Rectal smooth muscle tissue (tissue), 1 donor: ENCODE results near the gene HTATSF1.

ENCODE experiments used
- H3K27ac ChIP-seq: one replicate; pipeline ENCODE4 v1.7.0; 2013; ENCODE audit warnings: low read depth, low read length, inconsistent platforms
- H3K27me3 ChIP-seq: one replicate; pipeline ENCODE4 v1.7.0; 2013; ENCODE audit warnings: low read length; ENCODE audit not compliant: control insufficient read depth, insufficient read depth
- H3K36me3 ChIP-seq: one replicate; pipeline ENCODE4 v1.7.0; 2013; ENCODE audit warnings: low read length; ENCODE audit not compliant: control insufficient read depth, insufficient read depth
- H3K4me1 ChIP-seq: one replicate; pipeline ENCODE4 v1.7.0; 2013; ENCODE audit warnings: low read length; ENCODE audit not compliant: control insufficient read depth, insufficient read depth
- H3K4me3 ChIP-seq: one replicate; pipeline ENCODE4 v1.7.0; 2013; ENCODE audit warnings: low read length
- H3K9ac ChIP-seq: one replicate; pipeline ENCODE4 v1.7.0; 2013; ENCODE audit warnings: low read length

HTATSF1 gene

DNA sequence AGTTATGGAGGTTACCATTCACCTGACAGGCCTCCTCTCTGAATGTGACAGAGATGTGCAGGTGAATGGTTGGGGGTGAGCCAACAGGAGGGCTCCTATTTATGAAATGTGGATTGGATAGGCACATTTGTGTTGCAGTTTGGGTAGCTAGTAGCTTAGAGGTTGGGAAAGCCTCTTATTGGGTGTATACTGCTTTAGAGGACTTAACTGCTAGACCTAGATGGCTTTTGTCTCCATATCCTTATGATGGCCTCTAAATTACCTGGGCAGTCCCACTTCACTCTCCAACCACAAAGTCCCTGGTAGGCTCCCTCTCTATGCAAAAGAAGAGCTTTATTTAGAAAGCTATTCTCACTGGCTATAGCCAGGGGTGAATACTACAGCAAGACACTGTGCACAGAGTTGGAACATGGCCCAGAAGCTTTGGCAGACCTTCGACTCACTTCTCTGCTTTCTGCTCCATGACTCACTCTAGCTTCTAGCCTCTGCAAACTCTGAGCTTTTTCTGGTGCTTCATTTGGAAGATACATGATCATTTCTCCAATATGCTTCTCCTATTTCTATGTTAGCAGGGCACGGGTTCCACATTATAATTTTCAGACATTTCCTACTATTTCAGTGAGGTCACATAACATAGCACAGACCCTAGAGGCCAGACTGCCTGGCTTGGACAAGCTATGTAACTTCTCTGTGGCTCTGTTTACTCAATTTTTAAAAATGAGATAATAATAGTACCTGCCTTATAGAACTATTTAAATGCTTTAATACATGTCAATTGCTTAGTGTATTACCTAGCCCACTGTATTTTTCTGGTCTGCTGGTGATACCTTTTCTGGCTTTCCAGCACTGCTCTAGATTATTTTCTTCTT lies 28.6 kb downstream of the HTATSF1 start:
- no peak overlapping the region for H3K9ac ChIP-seq
- peak overlapping the region; percentile 56 for H3K27ac ChIP-seq
- H3K4me3 ChIP-seq = no peak overlapping the region
- no peaks in the 10 kb centered on the region for H3K36me3 ChIP-seq
- no peaks in the 10 kb centered on the region for H3K27me3 ChIP-seq
- peaks cover 5% of the 10 kb centered on the region for H3K4me1 ChIP-seq

DNA sequence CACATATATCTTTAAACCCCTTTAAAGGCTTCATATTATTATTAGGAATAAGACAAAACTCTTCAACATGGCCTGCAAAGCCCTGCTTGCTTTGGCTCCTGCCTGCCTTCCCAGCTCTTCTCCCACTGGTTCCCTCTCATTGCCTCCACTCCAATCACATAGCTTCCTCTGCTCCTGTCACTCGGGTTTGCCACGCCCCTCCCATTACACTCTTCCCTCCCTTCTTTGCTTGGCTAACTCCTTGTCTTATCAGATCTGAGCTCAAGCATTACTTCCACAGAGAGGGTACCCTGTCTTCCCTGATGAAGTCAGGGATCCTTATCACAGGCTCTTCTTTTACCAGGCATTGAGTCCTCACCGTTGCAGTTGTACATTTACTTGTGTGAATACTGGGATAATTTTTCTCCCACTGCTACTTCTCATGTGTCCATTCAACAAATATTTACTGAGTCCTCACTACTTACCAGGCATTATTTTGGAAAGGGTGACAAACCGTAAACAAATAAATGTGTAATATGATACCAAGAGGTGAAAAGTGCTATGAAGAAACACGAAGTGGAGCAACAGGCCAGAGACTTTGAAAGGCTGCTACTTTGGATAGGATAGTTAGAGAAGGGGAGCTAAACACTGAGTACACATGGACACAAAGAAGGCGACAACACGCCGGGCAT lies 31.4 kb downstream of the HTATSF1 start:
- no peaks in the 10 kb centered on the region for H3K36me3 ChIP-seq
- no peak overlapping the region for H3K4me3 ChIP-seq
- peaks cover 5% of the 10 kb centered on the region for H3K4me1 ChIP-seq
- no peak overlapping the region for H3K9ac ChIP-seq
- no peaks in the 10 kb centered on the region for H3K27me3 ChIP-seq
- no peak overlapping the region for H3K27ac ChIP-seq

DNA sequence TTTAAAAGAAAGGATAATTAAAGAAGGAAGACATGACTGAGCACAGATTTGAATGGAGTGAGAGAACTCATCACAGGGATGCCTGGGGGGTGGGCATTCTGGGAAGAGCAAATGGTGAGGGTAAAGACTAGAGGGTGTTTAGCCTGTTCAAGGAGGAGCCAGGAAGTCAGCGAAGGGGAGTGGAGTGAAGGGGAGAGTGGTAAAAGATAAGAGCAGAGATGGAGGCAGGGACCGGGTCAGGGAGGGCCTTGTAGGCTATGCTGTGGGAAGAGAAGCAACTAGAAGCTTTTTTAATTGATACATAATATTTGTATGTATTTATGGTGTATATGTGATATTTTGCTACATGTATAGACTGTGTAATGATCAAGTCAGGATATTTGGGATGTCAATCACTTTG lies 32.4 kb downstream of the HTATSF1 start:
- H3K27ac ChIP-seq = no peak overlapping the region
- H3K27me3 ChIP-seq = no peaks in the 10 kb centered on the region
- H3K4me1 ChIP-seq = peaks cover 5% of the 10 kb centered on the region

DNA sequence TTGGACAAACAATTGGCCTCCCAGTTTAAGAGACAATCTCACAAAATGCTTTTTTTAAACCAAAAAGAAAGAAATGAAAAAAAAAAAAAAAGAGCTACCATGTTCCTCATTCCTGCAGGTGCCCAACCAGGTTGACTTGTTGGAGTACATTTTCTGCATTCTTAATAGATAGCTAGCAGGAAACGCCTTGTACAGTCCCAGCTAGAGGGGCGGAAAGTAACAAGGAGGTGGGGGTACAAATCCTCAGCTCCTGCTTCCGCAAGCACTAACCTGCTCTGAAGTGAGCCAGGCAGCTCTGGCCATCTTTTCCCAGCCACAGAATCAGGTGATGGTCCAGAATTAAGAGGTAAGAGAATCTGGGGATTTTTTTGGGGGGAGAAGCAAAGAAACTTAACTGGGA lies 34.6 kb downstream of the HTATSF1 start, which contains the start of gene VGLL1:
Gene VGLL1 (plus strand): TSS at position 265 of the 400 bp plus-strand sequence. CDS start 3,806 bp downstream, outside the sequence.
- no peak within 1 kb of the TSS for H3K9ac ChIP-seq
- no peaks in the 10 kb centered on the region for H3K27me3 ChIP-seq
- H3K4me3 ChIP-seq = no peak within 1 kb of the TSS
- no peaks in the 10 kb centered on the region for H3K4me1 ChIP-seq
- no peaks in the 10 kb centered on the region for H3K36me3 ChIP-seq
- no peak within 1 kb of the TSS for H3K27ac ChIP-seq

More for the DNA sequence above, 32.4 kb downstream of the HTATSF1 start:
- no peak overlapping the region for H3K9ac ChIP-seq
- H3K4me3 ChIP-seq = no peak overlapping the region
- H3K36me3 ChIP-seq = no peaks in the 10 kb centered on the region

DNA sequence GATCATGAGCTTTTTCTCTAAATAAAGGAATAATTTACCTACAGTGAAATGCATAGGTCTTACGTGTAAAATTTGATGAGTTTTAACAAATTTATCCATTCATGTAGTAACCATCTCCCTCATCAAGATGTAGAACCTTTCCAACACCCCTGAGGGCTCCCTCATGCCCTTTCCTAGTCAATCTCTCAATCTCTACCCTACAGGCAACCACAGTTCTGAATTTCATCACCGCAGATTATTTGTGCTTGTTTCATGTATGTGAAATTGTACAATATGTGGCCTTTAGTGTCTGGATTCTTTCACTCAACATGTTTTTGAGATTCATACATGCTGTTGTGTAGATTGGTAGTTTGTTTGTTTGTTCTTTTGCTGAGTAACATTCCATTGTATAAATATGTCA lies 36.7 kb downstream of the HTATSF1 start:
- Histone ChIP-seq H3K27ac (no peak overlapping the region), H3K36me3 (no peaks in the 10 kb centered on the region), H3K4me1 (no peaks in the 10 kb centered on the region), H3K27me3 (no peaks in the 10 kb centered on the region), H3K9ac (no peak overlapping the region), H3K4me3 (no peak overlapping the region)

DNA sequence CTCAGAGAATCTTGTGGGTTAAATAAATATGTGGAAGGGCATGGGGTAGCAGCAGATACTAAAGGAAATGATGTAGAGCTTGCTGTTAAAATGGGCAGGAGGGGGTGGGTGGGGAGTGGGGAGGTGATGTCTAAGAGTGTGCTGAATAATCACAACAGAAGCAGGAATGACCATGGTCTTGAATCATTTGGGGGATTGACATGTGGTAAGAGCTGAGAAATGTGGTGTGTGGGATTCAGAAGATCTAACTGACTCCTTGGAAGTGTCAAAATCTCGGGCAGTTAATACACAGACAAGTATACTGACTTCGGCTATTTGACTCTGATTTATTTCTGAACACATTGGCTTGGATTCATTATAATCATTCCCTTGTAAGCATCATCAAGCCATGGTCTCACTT lies 41.4 kb downstream of the HTATSF1 start:
- no peaks in the 10 kb centered on the region for H3K27me3 ChIP-seq
- H3K4me3 ChIP-seq = no peak overlapping the region
- no peak overlapping the region for H3K9ac ChIP-seq
- H3K4me1 ChIP-seq = no peaks in the 10 kb centered on the region
- no peak overlapping the region for H3K27ac ChIP-seq
- H3K36me3 ChIP-seq = no peaks in the 10 kb centered on the region

DNA sequence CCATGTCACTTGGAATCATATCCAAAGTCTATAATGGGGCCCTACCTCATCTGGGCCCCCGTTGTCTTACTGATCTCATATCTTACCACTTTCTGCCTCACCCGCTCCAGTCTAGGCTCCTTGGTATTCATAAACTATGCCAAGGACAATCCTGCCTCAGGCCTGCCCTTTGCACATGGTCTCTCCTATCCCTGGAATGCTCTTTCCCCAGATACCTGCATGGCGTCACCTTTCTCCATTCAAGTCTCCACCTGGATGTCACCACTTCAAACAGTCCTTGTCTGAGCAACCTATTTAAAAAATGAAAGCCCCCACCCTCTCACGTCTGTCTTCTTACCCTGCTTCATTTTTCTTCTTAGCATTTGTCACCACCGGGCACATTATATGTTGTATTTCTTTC lies 42.8 kb downstream of the HTATSF1 start:
- Histone ChIP-seq H3K27ac (no peak overlapping the region), H3K9ac (no peak overlapping the region), H3K4me1 (no peaks in the 10 kb centered on the region), H3K36me3 (no peaks in the 10 kb centered on the region), H3K4me3 (no peak overlapping the region), H3K27me3 (no peaks in the 10 kb centered on the region)

DNA sequence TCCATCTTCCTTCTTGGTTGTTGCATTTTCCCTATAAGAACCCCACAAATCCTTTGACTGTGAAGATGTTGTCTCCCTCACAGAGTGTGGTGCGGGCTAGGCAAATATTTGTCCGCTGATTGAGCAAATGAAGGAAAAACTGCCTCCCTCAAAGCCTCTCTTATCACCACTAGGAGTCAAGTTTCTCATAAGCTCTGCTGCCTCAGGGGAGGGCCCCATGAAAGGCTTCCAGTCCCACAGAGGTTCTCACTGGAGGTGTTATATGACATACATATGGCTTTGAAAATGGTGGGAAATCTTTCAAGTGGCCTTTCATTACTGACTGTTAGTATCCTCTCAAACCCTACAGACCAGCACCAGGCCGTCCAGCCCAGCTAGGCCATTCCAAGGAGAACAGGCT lies 43.9 kb downstream of the HTATSF1 start:
- H3K4me3 ChIP-seq = no peak overlapping the region
- H3K27ac ChIP-seq = no peak overlapping the region
- H3K27me3 ChIP-seq = no peaks in the 10 kb centered on the region
- no peak overlapping the region for H3K9ac ChIP-seq
- H3K4me1 ChIP-seq = no peaks in the 10 kb centered on the region
- H3K36me3 ChIP-seq = no peaks in the 10 kb centered on the region

DNA sequence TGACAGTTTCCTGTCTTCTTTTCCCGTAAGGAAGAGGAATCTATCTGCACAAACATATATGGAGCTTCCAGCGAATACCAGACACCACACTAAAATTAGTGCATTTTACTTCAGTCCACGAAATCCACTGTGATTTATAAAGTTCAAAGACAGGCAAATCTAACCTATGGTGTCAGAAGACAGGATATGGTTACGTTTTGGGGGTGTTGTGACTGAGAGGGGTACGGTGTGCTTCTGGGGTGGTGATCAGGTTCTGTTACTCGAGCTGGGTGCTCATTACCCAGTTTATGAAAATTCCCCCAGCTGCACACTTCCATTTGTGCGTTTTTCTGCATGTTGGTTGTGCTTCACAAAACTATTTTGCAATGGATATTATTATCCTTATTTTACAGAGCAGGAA lies 44.9 kb downstream of the HTATSF1 start:
- Histone ChIP-seq H3K36me3 (no peaks in the 10 kb centered on the region), H3K4me1 (no peaks in the 10 kb centered on the region), H3K4me3 (no peak overlapping the region), H3K9ac (no peak overlapping the region), H3K27me3 (no peaks in the 10 kb centered on the region), H3K27ac (no peak overlapping the region)

DNA sequence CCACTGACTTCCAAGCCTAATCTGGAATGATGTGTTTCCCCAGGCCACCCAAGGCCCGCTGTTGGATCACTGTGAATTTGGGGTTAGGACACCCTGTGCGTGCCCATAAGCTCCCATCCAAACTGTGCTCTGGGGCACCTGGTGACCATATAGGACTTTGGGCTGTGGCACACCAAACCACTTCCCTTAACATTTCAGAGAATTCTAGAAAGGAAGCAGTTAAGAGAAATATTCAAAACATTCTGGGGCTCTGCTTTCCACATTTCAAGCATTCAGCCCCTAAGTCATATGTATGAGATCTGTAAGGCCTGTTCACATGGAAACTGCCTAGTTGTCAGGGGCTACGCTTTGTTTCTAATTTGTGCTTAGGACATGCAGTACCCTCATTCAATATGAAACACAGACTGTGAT lies 49.0 kb downstream of the HTATSF1 start:
- H3K36me3 ChIP-seq = no peaks in the 10 kb centered on the region

DNA sequence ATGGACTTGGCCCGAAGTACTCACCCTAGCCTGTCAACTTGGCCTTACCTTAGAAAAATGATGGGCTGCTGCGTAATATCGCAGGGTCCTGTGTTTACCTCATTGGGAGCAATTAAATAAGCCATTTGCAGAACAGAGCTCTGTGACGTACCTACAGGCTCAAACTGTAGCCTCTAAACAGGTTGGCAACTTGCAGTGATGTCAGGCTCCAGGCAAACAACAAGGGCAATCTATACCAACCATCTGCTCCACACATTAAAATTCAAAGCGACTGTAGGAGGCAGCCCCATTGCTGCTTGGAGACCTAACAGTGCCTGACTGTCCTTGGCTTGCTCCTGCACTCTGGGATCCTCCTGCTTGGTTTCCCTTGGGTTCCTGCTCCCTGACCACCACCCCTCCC lies 51.8 kb downstream of the HTATSF1 start:
- no peaks in the 10 kb centered on the region for H3K36me3 ChIP-seq
- H3K4me1 ChIP-seq = no peaks in the 10 kb centered on the region
- peaks cover 2% of the 10 kb centered on the region for H3K27me3 ChIP-seq
- no peak overlapping the region for H3K27ac ChIP-seq
- H3K4me3 ChIP-seq = no peak overlapping the region
- H3K9ac ChIP-seq = no peak overlapping the region

More for the DNA sequence above, 49.0 kb downstream of the HTATSF1 start:
- H3K4me1 ChIP-seq = no peaks in the 10 kb centered on the region
- H3K9ac ChIP-seq = no peak overlapping the region
- H3K27ac ChIP-seq = no peak overlapping the region
- no peak overlapping the region for H3K4me3 ChIP-seq
- H3K27me3 ChIP-seq = peaks cover 2% of the 10 kb centered on the region

DNA sequence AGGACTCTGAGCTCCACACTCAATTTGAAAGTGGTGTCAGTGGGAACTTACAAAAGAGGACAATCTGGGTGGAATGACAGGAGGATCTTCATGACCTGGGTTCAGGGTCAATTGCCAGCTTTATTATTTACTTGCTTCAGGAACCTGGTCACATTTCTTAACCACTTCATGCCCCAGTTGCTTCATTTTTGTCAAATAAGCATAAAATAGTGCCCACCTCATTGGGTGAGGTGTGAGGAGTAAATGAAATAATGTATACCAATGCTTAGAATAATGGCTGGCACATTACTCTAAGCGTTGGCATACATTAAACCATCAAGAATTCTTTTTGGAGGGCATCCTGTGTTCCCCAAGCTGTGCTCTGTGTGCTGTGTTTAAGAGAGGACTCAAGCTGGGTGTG lies 54.0 kb downstream of the HTATSF1 start:
- no peak overlapping the region for H3K9ac ChIP-seq
- H3K4me3 ChIP-seq = no peak overlapping the region
- H3K27ac ChIP-seq = no peak overlapping the region

More for the DNA sequence above, 54.0 kb downstream of the HTATSF1 start:
- H3K27me3 ChIP-seq = peaks cover 2% of the 10 kb centered on the region
- no peaks in the 10 kb centered on the region for H3K36me3 ChIP-seq
- no peaks in the 10 kb centered on the region for H3K4me1 ChIP-seq
